Nephron (organoid): Measurements from ENCODE around the gene RTTN.

Source experiments
- H3K27ac Mint-ChIP-seq, 3 experiments: 2 replicates each; pipeline ENCODE4 v1.8.0; 2020; ENCODE audit warnings: mixed read lengths in 3 of 3, mild to moderate bottlenecking in 2 of 3, moderate library complexity in 1 of 3
- H3K27me3 Mint-ChIP-seq: 2 replicates; pipeline ENCODE4 v1.8.0; 2021; ENCODE audit warnings: low read depth, mild to moderate bottlenecking, moderate library complexity, mixed read lengths
- H3K36me3 Mint-ChIP-seq: 2 replicates; pipeline ENCODE4 v1.8.0; 2020; ENCODE audit warnings: low read depth, mixed read lengths
- H3K4me1 Mint-ChIP-seq: 2 replicates; pipeline ENCODE4 v1.8.0; 2020; ENCODE audit warnings: mixed read lengths
- H3K4me3 Mint-ChIP-seq, 3 experiments: 2 replicates each; pipeline ENCODE4 v1.8.0; 2020; ENCODE audit warnings: mild to moderate bottlenecking in 3 of 3, mixed read lengths in 3 of 3, moderate library complexity in 2 of 3
- H3K9me3 Mint-ChIP-seq: 2 replicates; pipeline ENCODE4 v1.8.0; 2020; ENCODE audit warnings: mixed read lengths
- TF ChIP-seq, protein P1 (sequence below), 3 experiments: fragments of 200-600 bp; sonication (generic); IDR thresholded peaks; one replicate each; pipeline ENCODE4 v1.5.0; 2021; ENCODE audit warnings: antibody characterized with exemption in 3 of 3; ENCODE audit not compliant: unreplicated experiment in 3 of 3

The RTTN gene

DNA sequence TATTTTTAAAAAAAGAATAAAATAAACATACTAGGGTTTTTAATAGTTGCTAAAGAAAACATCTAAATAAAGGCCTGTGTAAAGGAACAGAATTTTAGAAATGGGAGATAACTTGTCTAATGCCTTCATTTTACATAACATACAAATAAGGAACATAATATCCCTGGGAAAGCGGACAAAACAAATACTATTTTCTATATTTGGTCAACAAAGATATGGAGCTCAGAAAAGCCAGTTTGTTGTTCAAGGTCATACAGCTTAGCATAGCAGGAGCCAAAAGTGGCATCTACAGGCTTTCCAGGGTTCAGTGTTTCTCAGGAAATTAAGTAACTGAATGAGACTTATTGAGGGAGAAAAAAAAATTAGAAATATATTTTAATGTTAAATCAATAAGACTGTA, 184.4 kb downstream of the RTTN start:
- no peak overlapping the region for H3K4me3 Mint-ChIP-seq
- no peaks in the 10 kb centered on the region for H3K4me1 Mint-ChIP-seq
- TF ChIP-seq, protein P1, sequence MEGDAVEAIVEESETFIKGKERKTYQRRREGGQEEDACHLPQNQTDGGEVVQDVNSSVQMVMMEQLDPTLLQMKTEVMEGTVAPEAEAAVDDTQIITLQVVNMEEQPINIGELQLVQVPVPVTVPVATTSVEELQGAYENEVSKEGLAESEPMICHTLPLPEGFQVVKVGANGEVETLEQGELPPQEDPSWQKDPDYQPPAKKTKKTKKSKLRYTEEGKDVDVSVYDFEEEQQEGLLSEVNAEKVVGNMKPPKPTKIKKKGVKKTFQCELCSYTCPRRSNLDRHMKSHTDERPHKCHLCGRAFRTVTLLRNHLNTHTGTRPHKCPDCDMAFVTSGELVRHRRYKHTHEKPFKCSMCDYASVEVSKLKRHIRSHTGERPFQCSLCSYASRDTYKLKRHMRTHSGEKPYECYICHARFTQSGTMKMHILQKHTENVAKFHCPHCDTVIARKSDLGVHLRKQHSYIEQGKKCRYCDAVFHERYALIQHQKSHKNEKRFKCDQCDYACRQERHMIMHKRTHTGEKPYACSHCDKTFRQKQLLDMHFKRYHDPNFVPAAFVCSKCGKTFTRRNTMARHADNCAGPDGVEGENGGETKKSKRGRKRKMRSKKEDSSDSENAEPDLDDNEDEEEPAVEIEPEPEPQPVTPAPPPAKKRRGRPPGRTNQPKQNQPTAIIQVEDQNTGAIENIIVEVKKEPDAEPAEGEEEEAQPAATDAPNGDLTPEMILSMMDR (IDR thresholded peaks at IDR 0.05; ENCODE audit: unreplicated experiment in 3 of 3), result no peak
- H3K27ac Mint-ChIP-seq, result no peak overlapping the region
- H3K27me3 Mint-ChIP-seq, result no peaks in the 10 kb centered on the region
- peaks cover 45% of the 10 kb centered on the region for H3K36me3 Mint-ChIP-seq
- H3K9me3 Mint-ChIP-seq, result no peaks in the 10 kb centered on the region

DNA sequence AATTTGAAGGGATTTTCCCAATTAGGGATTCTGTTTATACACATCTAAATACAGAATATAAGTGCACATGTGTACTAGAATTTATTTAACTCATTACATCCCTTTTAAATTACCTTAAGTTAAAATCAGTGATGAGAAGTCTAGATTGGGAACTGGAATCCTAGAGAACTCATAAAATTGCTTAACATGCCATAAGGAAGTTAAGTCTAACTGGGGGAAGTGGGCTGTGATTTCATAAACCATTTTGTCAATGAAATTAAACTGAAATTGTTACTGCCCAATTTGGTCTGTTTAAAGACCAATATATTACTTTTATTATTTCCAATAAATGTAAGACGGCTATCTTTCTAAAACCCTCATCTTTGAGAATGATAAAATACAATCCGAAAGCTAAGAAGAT, 185.5 kb downstream of the RTTN start:
- Mint-ChIP-seq H3K9me3 (no peaks in the 10 kb centered on the region), H3K27me3 (no peaks in the 10 kb centered on the region), H3K27ac (no peak overlapping the region), H3K4me1 (peaks cover 9% of the 10 kb centered on the region), H3K4me3 (no peak overlapping the region), H3K36me3 (peaks cover 41% of the 10 kb centered on the region)
- TF ChIP-seq, protein P1 (IDR thresholded peaks at IDR 0.05; ENCODE audit: unreplicated experiment in 3 of 3), result no peak

DNA sequence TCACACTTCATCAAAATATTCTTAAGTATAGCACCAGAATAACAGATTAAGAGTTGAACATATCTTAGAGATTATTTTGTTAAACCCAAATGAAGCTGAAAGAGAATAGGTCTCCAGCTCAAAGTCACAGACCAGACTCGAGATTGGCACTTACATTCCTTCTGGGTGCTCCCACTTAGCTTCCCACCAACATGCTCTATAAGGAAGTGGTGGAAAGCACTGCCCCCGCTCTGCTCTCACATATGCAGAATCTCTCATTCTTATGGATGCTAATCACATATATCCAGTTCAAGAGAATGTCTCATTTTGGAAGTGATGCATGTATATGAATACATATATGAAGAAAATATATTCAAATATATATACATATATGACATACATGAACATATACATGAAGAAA, 186.4 kb downstream of the RTTN start:
- Mint-ChIP-seq H3K4me1 (peaks cover 9% of the 10 kb centered on the region), H3K36me3 (peaks cover 36% of the 10 kb centered on the region)

DNA sequence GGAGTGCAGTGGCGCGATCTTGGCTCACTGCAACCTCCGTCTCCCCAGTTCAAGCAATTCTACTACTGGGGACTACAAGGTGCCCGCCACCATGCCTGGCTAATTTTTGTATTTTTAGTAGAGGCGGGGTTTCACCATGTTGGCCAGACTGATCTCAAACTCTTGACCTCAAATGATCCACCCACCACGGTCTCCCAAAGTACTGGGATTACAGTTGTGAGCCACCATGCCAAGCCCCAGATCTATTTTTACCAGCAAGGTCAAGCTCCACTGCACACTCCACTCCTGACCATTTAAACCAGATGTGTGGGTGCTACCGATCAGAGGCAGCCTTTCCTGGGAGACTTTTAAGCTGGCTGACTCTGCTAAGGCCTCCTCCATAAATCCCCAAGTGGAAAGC, 190.4 kb downstream of the RTTN start:
- Mint-ChIP-seq H3K9me3 (peaks cover 13% of the 10 kb centered on the region), H3K36me3 (peaks cover 35% of the 10 kb centered on the region), H3K27me3 (no peaks in the 10 kb centered on the region), H3K4me3 (no peak overlapping the region), H3K4me1 (peaks cover 9% of the 10 kb centered on the region), H3K27ac (no peak overlapping the region)
- TF ChIP-seq, protein P1 (IDR thresholded peaks at IDR 0.05; ENCODE audit: unreplicated experiment in 3 of 3), result no peak

More for the DNA sequence above, 186.4 kb downstream of the RTTN start:
- no peaks in the 10 kb centered on the region for H3K27me3 Mint-ChIP-seq
- TF ChIP-seq, protein P1 (IDR thresholded peaks at IDR 0.05; ENCODE audit: unreplicated experiment in 3 of 3), result no peak
- no peak overlapping the region for H3K4me3 Mint-ChIP-seq
- no peak overlapping the region for H3K27ac Mint-ChIP-seq
- H3K9me3 Mint-ChIP-seq, result no peaks in the 10 kb centered on the region

DNA sequence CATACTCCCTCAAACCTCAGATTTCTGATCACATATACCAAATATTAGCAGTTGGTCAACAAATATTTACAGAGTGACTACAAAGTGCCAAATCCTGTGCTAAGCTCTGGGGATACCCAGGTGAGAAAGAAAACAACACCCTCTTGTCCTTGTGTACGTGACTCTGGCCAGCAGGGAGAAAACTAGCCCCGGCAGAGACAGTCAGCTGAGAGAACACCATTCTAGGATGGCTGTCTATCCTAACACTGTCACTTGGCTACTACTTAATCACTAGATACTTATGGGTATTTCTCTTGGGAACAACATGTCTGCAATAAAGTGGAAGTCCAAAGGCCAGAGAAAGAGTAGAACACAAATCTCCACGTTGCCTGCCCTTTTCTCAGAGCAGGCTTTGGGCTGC, 199.9 kb downstream of the RTTN start:
- TF ChIP-seq, protein P1 (IDR thresholded peaks at IDR 0.05; ENCODE audit: unreplicated experiment in 3 of 3), result no peak
- Mint-ChIP-seq H3K4me3 (no peak overlapping the region), H3K27ac (peak overlapping the region in 1 of 3 experiments; percentile 18), H3K9me3 (peaks cover 16% of the 10 kb centered on the region), H3K27me3 (no peaks in the 10 kb centered on the region), H3K4me1 (peaks cover 16% of the 10 kb centered on the region), H3K36me3 (peaks cover 37% of the 10 kb centered on the region)

DNA sequence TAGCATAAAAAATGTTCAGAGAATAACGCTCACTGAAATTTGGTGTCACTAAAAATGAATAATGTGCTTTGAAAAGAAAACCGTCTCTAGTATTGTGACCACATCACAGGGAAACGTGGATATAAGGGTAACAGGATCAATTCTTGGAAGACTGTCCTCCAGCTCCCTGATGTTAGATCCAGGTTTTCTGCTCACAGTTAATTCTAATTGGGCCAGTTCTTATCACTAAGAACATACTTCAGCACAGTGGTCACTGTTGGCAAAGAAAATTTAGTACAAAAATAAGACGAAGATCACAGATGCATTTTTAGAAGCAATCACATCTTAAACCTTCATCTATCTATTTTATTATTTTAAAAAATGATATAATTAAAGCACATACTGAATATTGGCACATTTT, 200.8 kb downstream of the RTTN start:
- Mint-ChIP-seq H3K27ac (peak overlapping the region; percentile 50 to 71 (median 54)), H3K36me3 (peaks cover 29% of the 10 kb centered on the region), H3K4me3 (no peak overlapping the region), H3K27me3 (no peaks in the 10 kb centered on the region), H3K9me3 (peaks cover 9% of the 10 kb centered on the region), H3K4me1 (peaks cover 16% of the 10 kb centered on the region)
- TF ChIP-seq, protein P1 (IDR thresholded peaks at IDR 0.05; ENCODE audit: unreplicated experiment in 3 of 3), result no peak
